Activated T-cell treated with anti-CD3 and anti-CD28 coated beads for 24 hours (primary cell): ENCODE measurements around the gene NRP1.

Experiments
- DNase-seq: peaks from one replicate; pipeline ENCODE4 v3.0.0-alpha.2; 2020; ENCODE audit warnings: low read depth

The NRP1 gene

DNA sequence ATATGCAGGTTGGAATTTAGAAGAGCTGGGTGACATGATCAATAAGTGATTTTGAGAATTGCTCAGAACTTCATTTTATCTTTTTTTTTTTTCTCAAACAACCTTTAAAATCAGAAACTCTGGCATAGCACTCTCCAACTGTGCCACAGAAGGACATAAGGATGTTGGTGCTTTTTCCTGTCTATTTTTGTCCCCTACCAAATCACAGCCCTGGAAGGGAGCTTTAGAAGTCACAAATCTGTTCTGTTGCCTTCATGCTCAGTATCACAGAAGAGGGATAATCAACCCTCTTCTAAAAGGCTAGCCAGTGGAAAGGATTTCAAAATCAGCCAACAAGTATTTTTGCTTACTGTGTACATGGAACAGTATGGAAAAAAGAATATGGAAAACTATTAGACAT lies 14.8 kb upstream of the NRP1 start:
- no peak for DNase-seq

DNA sequence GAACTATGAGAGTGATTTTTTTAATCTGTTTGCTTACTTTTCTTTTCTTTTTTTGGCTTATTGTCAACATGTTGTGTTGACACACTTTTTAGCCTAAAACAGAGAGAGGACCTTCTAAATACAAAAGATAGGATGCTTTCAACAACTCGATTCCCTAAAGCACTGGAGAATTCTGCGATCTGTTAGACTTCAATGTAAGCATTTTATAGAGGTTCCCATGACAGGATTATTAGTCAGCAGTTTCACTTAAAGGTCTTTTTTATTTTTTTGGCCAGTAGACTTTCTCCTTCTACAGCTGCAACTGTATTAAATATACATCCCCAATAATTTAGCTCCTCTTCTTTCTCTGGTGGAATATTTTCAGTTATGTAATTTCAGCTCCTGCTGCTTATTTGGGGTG lies 12.7 kb upstream of the NRP1 start:
- no peak for DNase-seq

DNA sequence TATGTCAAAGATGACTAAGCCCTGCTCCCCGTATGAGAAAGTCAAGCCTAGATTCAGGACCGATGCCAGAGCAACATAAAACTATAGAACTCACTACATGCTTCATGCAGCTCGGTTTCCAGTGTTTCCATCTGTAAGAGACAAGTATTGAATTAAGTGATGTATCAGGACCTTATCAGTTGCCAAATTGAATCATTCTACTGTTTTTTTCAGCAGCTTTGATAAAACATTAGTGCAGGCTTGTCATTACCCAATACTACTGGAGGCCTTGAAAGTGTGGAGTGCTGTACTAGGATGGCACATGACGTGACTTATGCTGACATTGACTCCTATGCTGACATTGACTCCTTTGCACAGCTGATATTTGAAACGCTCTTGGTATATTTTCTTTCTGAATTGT lies 10.8 kb upstream of the NRP1 start:
- no peak for DNase-seq

DNA sequence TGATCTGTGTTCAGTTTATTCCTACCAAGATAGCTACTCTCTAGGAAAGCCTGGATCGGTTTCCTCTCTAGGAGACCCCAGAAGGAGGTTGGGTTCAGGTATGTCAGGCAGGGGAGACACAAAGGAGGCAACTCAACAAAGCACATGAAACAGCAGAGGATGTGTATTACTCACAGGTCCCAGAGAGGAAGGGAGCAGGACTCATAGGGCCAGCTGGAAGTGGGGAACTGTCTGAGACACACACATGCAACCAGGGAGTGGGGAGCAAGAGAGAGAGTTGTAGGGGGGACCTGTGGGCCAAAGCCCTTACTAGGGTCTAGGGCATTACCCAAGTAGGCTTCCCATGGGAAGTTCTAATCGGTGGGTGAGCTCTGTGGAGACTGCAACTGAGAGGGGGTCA lies 10.2 kb upstream of the NRP1 start:
- DNase-seq = no peak

DNA sequence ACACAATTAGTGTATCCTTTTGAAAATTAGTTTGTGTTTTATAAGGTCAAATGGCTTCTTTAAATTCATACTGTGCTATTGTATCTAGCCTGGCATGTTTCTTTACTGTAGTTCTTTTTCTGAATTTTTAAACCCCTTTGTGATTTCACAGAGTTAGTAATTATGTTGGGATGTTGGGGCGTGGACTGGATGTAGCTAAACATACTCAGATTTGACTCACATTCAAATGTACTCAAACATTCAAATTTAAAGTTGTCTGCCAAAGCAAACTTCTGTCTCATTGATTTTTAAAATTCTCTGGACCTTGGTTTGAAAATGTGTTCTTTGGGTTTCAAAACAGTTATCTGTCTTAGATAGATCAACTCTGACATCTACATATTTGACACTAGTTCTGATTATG lies 7.2 kb upstream of the NRP1 start:
- DNase-seq = no peak

DNA sequence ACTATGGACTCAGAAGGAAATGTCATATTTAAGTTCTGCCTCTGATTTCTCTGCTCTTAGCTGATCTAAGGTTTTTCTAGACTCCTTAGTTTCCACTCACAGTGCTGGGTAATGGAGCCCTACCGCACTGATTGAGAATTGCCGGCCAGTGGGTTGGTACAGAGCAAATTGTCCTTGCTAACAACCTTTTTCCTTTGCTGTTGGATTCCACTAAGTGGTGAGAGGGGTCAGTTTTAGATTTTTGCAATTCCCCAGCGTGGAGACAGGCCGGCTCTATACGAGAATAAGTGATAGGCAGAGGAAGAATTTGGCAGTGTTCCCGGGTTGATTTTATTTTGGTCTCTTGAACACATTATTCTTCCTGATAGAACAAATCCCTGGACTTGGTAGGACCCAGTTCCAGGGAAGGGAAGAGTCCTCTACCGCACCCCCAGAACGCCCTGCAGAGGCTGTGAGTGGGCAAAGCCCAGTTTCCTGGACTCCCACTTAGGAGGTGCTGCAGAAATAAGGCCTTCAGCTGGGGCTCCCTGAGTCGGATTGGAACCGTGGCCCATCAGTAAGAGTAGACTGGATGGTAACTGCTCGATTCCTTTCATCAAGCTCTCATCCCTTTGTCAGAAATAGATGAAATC lies 3.0 kb upstream of the NRP1 start:
- no peak for DNase-seq

DNA sequence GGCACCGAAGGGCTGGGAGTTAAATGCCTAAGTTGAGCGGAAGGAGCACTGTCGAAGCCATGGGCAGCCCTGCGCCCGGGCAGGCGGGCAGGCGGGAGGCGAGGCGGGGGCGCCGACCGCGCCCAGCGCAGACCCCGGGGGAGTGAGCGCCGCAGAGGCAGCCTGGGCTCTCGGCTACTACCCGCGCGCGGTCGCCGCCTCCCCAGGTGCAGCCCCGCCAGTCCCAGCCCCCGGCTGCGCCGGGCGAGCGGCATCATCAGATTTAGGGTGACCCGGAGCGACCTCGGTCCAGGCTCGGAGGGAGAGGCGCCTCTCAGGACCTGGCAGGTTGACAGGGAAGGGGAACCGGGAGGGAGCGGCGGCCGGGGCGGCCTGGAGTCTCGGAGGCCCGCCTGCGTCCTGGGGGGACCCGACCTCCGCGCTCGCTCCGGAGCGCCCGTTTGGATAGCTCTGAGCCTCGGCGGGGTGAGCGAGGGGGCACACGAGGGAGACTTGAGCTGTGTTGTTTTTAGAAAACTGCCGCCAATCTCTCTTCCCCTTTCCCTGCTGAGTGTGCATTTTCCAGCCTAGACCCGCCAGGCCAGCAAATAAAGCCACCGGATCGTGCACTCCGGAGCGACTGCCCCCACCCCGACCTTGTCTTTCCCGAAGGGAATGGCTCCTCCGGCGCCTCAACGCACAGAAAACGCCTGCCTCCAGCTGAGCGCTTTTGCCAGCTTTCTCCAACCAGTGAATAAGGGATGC lies 2.3 kb upstream of the NRP1 start:
- DNase-seq = no peak

DNA sequence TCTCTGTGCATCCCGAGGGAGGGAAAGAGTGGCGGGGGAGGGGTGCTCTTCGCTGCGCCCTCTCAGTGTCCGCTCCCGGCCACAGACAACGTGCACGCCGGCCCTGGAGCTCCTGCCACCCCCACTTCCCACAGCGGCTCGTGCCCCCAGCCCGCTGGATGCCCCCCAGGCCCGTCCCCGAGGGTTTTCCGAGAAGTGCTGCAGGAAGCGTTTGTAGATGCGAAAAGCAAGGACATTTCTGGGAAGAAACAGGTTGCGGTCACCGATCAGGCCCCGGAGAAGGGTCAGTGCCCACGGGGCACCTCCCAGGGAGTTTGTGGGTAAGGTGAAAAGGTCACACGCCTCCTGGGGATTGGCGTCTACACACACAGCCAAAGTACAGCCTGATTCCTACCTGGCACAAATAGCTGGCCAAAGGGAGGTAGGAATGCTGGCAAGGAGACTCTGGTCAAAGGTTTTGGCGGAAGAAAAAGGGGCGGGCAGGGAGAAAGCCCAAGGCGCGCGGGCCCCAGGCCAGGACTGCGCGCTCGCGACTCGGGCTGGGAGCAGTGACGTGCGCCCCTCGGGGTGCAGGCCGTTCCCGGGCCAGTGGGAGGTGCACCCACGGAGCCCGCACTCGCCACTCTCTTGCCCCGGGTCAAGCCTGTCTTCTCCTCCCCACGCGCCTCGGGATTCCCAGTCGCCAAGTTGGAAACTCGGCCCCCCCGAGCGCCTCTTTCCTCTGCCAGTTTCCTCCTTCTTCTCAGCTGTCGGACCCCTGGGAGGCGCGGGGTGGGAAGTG lies 1.5 kb upstream of the NRP1 start:
- no peak for DNase-seq

DNA sequence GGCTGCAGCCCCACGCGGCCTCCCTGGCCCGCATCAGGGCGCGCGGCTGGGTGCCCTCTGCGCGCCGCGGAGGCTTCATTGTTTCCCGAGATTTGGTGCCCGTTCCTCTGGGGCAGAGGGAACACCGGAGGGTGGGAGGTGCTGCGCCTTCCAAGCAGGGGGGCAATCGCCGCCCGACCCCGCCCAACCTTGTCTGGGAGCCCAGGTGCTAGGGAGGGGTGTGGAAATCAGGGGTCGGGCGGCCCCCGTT lies 1.0 kb upstream of the NRP1 start:
- DNase-seq = no peak

DNA sequence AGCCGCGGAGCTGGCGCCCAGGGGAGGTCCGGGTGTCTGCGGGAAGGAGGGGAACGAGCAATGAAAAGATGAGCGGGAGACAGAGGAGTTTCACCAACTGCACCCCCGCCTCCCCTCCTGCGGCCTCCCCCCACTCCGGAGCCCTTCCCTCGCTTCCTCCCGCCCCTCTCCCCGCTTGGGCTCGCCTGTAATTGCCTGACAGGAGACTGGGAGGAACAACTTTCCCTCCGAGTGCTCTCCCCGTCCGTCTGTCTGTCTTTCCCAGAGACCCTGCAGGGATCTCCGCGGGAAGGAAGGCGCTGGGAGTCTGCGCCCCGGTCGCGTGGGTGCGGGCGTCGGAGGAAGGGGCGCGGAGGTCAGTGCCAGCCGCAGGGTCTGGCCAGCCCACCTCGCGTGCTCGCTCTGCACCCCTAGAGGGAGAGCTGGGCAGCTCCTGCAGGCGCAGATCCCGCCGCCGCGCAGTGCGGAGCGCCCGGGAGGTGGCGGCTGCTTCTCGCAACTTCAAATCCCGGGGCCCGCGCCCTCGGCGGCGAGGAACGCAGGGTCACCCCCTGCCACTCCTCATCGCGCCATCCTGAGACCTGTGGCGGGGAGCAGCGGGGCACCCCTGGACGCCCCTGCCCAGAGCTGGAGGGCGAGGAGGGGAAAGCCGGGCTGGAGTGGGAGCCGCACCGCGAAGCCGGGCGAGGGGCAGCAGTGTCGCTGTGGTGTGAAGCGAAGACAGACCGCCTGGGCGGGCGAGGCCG lies 511 bp upstream of the NRP1 start:
- DNase-seq = no peak

DNA sequence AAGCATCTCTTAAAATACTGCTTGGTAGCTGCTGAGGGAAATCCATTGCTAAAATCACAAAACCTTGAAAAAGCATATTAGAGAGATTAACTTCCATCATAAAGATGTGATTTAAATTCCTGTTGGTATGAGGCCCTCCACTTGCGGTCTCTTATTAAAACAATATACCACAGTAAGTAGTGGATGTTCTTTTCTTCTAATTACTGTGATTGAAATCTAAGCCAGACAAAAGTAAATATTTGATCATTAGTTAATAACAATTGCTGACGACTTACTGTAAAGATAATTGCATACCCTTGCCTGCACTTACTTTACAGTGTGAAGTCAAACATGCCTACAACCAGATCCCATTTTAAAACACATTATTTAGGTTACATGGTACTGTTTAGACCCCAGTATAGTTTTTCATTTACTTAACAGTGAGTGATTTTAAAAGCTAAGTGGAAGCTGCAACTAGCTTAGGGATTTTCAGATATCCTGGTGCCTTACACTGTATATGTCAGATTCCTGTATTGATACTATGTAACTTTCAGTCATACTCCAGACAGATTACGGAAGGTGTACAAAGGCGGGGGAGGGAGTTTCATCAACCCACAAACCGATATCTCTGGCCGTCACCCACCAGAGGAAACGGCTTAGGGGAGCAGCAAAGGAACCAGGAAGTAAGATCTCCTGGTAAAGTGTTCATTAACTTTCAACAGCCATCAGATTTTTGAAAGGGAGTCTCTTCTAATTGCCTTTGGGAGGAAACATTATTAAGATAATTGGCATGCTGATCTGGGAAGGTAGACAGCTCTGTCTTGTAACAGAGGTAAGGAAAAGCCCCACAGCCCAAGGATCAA lies 986 bp downstream of the NRP1 start:
- no peak for DNase-seq

DNA sequence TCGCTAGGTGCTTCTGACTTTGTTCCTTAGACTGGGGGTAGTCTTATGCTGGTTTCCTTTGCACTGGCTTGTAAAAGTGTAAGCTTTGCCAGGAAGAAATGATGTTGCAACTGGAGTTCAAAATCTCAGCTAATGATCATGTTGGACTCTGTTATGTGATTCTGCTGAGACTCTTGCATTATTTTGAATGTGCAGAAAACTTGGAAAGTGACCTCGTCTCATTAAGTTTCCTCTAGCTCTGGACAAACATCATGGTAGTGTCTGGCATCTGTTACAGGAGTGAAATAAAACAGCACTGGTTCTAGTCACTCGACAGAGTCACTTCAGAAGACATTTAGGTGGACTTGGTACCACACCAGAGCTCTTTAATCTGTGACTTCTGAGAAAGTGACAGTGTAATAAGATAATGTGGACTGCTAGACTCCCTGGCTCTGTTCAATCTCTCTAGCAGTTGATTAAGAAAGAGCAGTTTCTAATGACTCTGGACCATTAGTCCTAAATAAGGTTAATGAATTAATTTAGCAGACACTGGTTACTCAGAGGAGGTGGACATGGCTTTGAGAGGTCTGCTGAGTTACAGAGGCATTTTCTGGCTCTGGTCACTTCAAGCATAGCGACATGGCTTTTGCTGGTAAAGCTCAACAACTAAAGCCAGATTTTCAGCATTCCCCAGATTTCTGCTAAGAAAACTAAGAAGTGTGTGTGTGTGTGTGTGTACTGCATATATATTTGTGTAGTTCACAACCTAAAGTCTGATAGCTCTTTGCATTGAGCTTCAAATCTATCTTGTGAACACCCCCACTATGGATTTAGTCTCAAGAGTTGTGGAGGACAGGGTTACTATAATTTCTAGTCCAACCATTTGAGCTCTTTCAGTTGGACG lies 2.0 kb downstream of the NRP1 start:
- no peak for DNase-seq

DNA sequence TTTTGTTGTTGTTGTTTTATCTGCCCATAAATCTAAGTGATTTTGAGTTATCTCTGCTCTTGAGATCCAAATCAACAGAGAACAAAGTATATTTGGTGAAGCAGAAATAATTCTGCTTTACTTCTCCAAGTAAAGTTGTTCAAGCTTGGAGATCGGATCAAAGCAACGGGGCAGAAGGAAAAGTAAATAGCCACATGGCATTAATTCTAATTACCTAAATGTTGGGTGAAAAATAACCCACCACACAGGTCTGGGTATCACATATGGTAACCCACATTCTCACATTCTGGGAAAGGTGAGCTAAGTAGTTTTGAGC lies 3.1 kb downstream of the NRP1 start:
- DNase-seq = no peak

DNA sequence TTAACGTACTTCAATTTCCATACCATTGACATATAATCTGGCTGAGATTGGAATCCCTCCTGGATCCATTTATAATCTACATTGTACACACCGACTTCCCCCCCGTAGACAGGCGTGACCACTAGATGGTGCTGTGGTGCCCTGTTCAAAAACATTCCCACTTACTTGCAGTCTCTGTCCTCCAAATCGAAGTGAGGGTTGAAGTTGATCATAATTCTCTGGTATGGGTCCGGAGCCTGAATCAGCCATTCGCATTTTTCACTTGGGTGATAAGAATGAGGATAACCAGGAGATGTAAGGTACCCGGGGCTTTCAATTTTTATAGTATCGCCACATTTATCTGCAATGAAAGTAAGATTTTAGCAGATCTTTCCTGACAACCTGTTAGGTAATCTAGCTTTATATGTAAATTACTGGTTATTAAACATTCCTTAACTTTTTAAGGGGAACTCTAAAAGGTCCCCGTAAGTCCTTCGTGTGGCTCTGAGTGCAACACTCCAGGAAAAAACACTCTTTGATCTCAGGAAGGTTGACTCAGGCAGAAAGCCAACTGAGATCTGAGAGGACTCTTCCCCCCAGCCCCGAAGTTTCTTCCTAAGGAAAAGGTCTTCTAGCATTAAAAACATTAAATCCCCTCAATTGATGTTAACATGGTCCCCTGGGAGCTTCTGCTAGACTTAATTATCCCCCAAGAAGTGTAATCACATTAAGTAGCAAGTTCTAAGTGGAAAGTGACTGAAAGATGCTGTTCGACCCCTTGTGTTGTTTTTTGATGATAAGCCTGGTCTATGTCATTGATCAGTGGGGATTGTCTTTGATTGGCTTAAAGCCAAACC lies 3.7 kb downstream of the NRP1 start:
- DNase-seq = peak; percentile 75

DNA sequence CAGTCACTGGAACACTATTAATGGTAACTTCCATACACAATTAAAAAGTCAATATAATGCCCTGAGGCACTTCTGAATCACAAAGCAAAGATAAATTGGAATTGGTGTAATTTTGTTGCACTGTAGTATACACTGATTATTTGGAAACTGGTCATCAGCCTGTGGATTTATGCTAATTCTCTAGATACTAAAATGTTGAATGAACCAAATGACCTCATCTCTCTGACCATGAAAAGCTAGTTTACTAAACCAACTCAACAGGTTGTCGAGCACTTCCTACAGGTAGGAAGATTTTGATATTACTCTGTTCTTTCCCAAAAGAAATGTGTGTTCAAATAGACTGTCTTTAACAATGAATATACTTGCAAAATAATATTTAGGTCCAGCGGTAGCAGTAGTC lies 5.3 kb downstream of the NRP1 start:
- no peak for DNase-seq

DNA sequence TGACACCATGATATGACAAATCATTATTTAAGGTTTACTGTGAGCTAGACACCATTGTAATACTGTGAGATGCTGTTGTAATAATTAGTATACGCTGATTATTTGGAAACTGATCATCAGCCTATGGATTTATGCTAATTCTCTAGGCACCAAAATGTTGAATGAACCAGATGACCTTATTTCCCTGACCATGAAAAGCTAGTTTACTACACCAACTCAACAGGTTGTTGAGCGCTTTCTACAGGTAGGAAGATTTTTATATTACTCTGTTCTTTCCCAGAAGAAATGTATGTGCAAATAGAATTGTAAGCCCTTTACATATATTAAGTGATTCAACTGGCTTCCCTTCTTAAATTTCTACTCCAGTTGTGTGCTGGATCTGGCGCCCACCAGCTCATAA lies 6.2 kb downstream of the NRP1 start:
- no peak for DNase-seq

DNA sequence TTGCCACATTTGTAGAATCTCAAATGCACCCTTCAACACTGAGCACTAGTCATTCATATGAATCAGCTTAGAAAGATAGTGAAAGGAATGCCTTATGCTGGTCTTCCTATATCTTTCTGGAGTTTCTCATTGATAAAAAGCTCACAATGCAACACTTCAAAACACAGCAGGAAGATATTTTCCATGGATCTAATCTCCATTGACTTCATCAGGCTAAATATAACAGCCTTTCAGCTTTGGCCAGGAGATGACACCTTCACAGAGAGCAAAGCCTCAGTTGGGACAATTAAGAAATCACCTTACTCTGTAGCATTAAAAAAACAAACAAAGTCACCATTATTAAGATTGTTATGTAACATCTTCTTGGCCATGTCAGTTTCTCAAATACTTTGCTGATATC lies 6.7 kb downstream of the NRP1 start:
- DNase-seq = no peak

DNA sequence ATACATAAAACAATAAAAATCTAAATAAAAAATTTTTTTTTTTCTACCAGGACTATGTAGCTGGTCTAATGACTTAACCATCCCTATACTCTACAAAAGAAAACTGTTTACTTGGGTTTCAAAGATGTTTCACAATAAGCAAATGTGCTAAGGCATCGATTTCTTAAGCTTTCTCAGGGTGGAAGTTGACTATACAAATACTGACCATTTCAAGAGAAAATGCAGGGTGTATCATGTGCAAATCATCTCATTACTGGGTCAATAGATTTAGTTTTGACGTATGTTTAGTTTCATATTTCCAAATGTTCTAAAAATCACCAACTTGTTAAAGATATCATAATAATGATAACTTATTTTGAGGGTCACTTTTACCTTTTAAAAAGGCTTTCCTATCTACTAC lies 7.5 kb downstream of the NRP1 start:
- no peak for DNase-seq

DNA sequence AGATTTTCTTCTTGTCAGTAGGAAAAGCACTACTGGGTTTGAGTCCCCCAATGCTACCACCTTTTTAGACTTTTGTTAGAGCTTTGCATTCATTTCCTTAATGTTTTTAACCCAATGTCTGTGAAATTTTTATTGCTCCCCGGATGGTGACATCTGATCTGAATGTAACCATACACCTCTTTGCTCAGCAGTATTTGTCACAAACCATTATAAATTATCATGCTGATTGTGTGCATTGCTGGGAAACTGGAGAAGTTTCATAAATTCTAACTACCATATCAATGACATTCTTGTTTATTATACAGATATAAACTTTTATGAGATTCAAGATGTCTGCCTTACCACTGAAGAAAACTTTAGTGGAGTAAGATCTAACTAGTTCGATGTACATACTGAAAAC lies 8.5 kb downstream of the NRP1 start:
- DNase-seq = no peak

DNA sequence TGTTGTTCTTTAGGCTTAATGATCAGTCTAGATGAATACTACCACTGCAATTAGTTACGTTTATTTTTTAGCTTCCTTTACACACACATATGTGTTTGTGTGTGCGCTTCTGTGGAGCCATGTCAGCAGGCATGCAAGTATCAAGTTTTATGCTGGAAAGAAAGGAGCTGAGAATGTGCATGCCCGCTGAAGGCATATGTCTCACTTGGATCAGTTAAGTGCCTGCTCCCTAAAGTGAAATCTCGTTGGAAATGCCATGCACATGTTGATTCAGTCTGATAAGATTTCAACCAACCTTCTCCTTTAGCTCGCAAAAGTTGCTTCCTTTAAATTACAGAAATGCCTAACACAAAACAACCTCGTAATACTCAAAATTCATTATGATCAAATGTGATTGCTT lies 10.7 kb downstream of the NRP1 start:
- no peak for DNase-seq
